Measurements from ENCODE around the gene ZNF440.
"Not testable (repeated sequence)": the region's sequence is repeated elsewhere in the genome, so short reads cannot be mapped to it uniquely, and the experiment has no call there.

The ZNF440 gene

DNA sequence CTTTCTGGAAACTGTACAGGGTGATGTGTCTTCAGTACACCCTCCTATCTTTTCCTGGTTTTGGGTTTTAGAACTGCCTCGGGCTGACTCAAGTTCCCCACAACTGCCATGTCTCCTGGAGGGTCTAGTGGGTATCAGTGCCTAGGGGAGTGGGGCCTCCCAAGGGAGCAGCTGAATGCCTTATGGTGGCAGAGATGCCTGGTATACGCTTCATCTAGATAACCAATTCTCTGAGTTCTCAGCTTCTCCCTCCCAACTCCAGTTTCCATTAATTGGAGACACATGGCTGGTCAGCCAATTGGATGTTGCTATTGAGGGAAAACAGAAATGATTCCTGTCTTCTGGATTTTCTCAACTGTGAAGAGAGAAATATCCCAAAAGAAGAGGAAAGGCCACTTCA is 47.2 kb downstream of the ZNF440 start:
- no peak overlapping the region for H3K56ac ChIP-seq (ENCODE audit: low read length)
- H2BK120ac ChIP-seq (ENCODE audit: low read depth, low read length): no peak overlapping the region
- H3K27me3 ChIP-seq (ENCODE audit: insufficient read depth, low read length, poor library complexity): no peaks in the 10 kb centered on the region
- DNase-seq: no peak
- H3K79me1 ChIP-seq (ENCODE audit: low read length): no peaks in the 10 kb centered on the region
- H2BK15ac ChIP-seq (replicated peaks; ENCODE audit: low read depth): no peak overlapping the region
- no peaks in the 10 kb centered on the region for H3K36me3 ChIP-seq (ENCODE audit: control insufficient read depth, insufficient read depth, low read length)
- no peak overlapping the region for H3K23ac ChIP-seq (ENCODE audit: low read length)
- H4K5ac ChIP-seq (ENCODE audit: low read length): no peak overlapping the region
- no peaks in the 10 kb centered on the region for H3K79me2 ChIP-seq (ENCODE audit: control insufficient read depth, insufficient read depth, low read length)
- no peak overlapping the region for H3K18ac ChIP-seq (ENCODE audit: low read length)
- H4K8ac ChIP-seq (ENCODE audit: low read depth, low read length): no peak overlapping the region
- no peak overlapping the region for H3K27ac ChIP-seq (ENCODE audit: low read depth, low read length)
- no peak overlapping the region for H3K4ac ChIP-seq (ENCODE audit: low read depth, low read length)
- H3K9ac ChIP-seq (ENCODE audit: low read length): no peak overlapping the region
- no peak overlapping the region for H2AK5ac ChIP-seq (ENCODE audit: low read length)
- H2BK5ac ChIP-seq (ENCODE audit: low read length): no peak overlapping the region
- H3K4me1 ChIP-seq (ENCODE audit: control insufficient read depth, low read depth, low read length): no peaks in the 10 kb centered on the region
- no CpG with 5 or more reads among the region's 2 CpGs for WGBS (ENCODE audit: extremely low coverage, insufficient coverage, low lambda C conversion rate)
- no peak overlapping the region for H3K4me3 ChIP-seq (ENCODE audit: low read length)
- no peak overlapping the region for H3K4me2 ChIP-seq (ENCODE audit: low read length)

DNA sequence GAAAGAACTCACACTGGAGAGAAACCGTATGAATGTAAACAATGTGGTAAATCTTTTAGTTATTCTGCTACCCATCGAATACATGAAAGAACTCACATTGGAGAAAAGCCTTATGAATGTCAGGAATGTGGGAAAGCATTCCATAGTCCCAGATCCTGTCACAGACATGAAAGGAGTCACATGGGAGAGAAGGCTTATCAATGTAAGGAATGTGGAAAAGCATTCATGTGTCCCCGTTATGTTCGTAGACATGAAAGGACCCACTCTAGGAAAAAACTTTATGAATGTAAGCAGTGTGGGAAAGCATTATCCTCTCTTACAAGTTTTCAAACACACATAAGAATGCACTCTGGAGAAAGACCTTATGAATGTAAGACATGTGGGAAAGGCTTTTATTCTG is 53.7 kb downstream of the ZNF440 start:
- H3K4ac ChIP-seq (ENCODE audit: low read depth, low read length); H3K23ac ChIP-seq (ENCODE audit: low read length); H4K8ac ChIP-seq (ENCODE audit: low read depth, low read length); H2BK120ac ChIP-seq (ENCODE audit: low read depth, low read length); H3K36me3 ChIP-seq (ENCODE audit: control insufficient read depth, insufficient read depth, low read length); H4K5ac ChIP-seq (ENCODE audit: low read length); H3K18ac ChIP-seq (ENCODE audit: low read length); H3K27ac ChIP-seq (ENCODE audit: low read depth, low read length); H2BK5ac ChIP-seq (ENCODE audit: low read length); H3K56ac ChIP-seq (ENCODE audit: low read length); H3K79me2 ChIP-seq (ENCODE audit: control insufficient read depth, insufficient read depth, low read length); H3K27me3 ChIP-seq (ENCODE audit: insufficient read depth, low read length, poor library complexity); H2BK15ac ChIP-seq (replicated peaks; ENCODE audit: low read depth); H3K4me3 ChIP-seq (ENCODE audit: low read length); H3K79me1 ChIP-seq (ENCODE audit: low read length); H3K4me2 ChIP-seq (ENCODE audit: low read length); H3K4me1 ChIP-seq (ENCODE audit: control insufficient read depth, low read depth, low read length); H3K9ac ChIP-seq (ENCODE audit: low read length); H2AK5ac ChIP-seq (ENCODE audit: low read length): not testable (repeated sequence)
- no CpG with 5 or more reads among the region's 4 CpGs for WGBS (ENCODE audit: extremely low coverage, insufficient coverage, low lambda C conversion rate)
- DNase-seq: peak; percentile 19

DNA sequence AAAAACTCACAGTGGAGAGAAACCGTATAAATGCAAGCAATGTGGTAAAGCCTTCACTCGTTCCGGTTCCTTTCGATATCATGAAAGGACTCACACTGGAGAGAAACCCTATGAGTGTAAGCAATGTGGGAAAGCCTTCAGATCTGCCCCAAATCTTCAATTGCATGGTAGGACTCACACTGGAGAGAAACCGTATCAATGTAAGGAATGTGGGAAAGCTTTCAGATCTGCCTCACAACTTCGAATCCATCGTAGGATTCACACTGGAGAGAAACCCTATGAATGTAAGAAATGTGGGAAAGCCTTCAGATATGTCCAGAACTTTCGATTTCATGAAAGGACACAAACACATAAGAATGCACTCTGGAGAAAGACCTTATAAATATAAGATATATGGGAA is 54.1 kb downstream of the ZNF440 start:
- no CpG with 5 or more reads among the region's 8 CpGs for WGBS (ENCODE audit: extremely low coverage, insufficient coverage, low lambda C conversion rate)
- H3K56ac ChIP-seq (ENCODE audit: low read length): no peak overlapping the region
- no peak overlapping the region for H4K8ac ChIP-seq (ENCODE audit: low read depth, low read length)
- H4K5ac ChIP-seq (ENCODE audit: low read length): no peak overlapping the region
- H3K4me2 ChIP-seq (ENCODE audit: low read length): no peak overlapping the region
- no peak overlapping the region for H3K18ac ChIP-seq (ENCODE audit: low read length)
- H3K4me3 ChIP-seq (ENCODE audit: low read length): no peak overlapping the region
- H2BK5ac ChIP-seq (ENCODE audit: low read length): no peak overlapping the region
- H3K23ac ChIP-seq (ENCODE audit: low read length): no peak overlapping the region
- no peaks in the 10 kb centered on the region for H3K79me2 ChIP-seq (ENCODE audit: control insufficient read depth, insufficient read depth, low read length)
- H3K79me1 ChIP-seq (ENCODE audit: low read length): no peaks in the 10 kb centered on the region
- H3K27me3 ChIP-seq (ENCODE audit: insufficient read depth, low read length, poor library complexity): no peaks in the 10 kb centered on the region
- H3K4ac ChIP-seq (ENCODE audit: low read depth, low read length): no peak overlapping the region
- no peak overlapping the region for H3K9ac ChIP-seq (ENCODE audit: low read length)
- no peak overlapping the region for H3K27ac ChIP-seq (ENCODE audit: low read depth, low read length)
- DNase-seq: no peak
- no peak overlapping the region for H2BK120ac ChIP-seq (ENCODE audit: low read depth, low read length)
- no peak overlapping the region for H2AK5ac ChIP-seq (ENCODE audit: low read length)
- H2BK15ac ChIP-seq (replicated peaks; ENCODE audit: low read depth): no peak overlapping the region
- H3K36me3 ChIP-seq (ENCODE audit: control insufficient read depth, insufficient read depth, low read length): no peaks in the 10 kb centered on the region
- H3K4me1 ChIP-seq (ENCODE audit: control insufficient read depth, low read depth, low read length): no peaks in the 10 kb centered on the region

DNA sequence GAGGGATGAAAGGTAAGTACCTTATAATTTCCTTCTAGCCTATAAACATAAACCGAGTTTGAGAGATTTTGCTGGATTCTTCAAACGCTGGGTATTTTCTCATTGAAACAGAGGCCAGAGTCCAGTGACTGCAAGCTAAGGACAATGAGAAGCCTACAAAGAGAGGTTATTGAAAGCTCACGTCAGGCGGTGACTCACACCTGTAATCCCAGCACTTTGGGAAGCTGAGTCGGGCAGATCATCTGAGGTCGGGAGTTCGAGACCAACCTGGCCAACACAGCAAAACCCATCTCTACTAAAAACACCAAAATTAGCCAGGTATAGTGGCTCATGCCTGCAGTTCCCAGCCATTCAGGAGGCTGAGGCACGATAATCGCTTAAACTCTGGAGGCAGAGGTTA is 58.6 kb downstream of the ZNF440 start:
- Histone ChIP-seq H3K27ac (ENCODE audit: low read depth, low read length) (no peak overlapping the region), H4K5ac (ENCODE audit: low read length) (no peak overlapping the region), H3K9ac (ENCODE audit: low read length) (no peak overlapping the region), H3K4me1 (ENCODE audit: control insufficient read depth, low read depth, low read length) (no peaks in the 10 kb centered on the region), H2BK120ac (ENCODE audit: low read depth, low read length) (no peak overlapping the region), H2AK5ac (ENCODE audit: low read length) (no peak overlapping the region), H2BK15ac (replicated peaks; ENCODE audit: low read depth) (no peak overlapping the region), H3K27me3 (ENCODE audit: insufficient read depth, low read length, poor library complexity) (no peaks in the 10 kb centered on the region), H4K8ac (ENCODE audit: low read depth, low read length) (no peak overlapping the region), H3K4me3 (ENCODE audit: low read length) (no peak overlapping the region), H3K79me1 (ENCODE audit: low read length) (no peaks in the 10 kb centered on the region), H3K4ac (ENCODE audit: low read depth, low read length) (no peak overlapping the region), H3K79me2 (ENCODE audit: control insufficient read depth, insufficient read depth, low read length) (no peaks in the 10 kb centered on the region), H3K4me2 (ENCODE audit: low read length) (no peak overlapping the region), H3K18ac (ENCODE audit: low read length) (no peak overlapping the region), H3K56ac (ENCODE audit: low read length) (no peak overlapping the region), H3K36me3 (ENCODE audit: control insufficient read depth, insufficient read depth, low read length) (no peaks in the 10 kb centered on the region), H3K23ac (ENCODE audit: low read length) (no peak overlapping the region), H2BK5ac (ENCODE audit: low read length) (no peak overlapping the region)
- DNase-seq: no peak
- WGBS (ENCODE audit: extremely low coverage, insufficient coverage, low lambda C conversion rate): no CpG with 5 or more reads among the region's 9 CpGs

DNA sequence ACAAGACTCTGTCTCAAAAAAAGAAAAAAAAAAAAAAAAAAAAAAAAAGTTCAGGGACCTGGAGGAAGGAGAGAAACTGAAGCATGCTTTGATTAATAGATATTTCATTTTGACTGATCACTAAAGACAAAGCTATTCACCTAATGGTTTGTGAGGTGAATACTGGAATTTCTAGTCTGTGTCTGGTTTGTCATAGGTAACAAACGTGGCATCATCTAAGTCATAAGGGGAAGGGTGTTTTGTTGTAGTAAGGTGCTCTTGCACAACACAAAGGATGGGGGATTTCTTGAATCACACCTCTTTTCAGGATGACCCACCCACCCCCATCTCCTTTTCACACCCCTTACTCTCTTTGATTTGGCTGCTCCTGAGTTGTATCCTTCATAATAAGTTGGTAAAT is 59.7 kb downstream of the ZNF440 start:
- Histone ChIP-seq H3K36me3 (ENCODE audit: control insufficient read depth, insufficient read depth, low read length) (no peaks in the 10 kb centered on the region), H3K4me2 (ENCODE audit: low read length) (no peak overlapping the region), H3K23ac (ENCODE audit: low read length) (no peak overlapping the region), H2AK5ac (ENCODE audit: low read length) (no peak overlapping the region), H3K4me3 (ENCODE audit: low read length) (no peak overlapping the region), H2BK5ac (ENCODE audit: low read length) (no peak overlapping the region), H3K79me1 (ENCODE audit: low read length) (no peaks in the 10 kb centered on the region), H3K27ac (ENCODE audit: low read depth, low read length) (no peak overlapping the region), H4K8ac (ENCODE audit: low read depth, low read length) (no peak overlapping the region), H3K9ac (ENCODE audit: low read length) (no peak overlapping the region), H2BK15ac (replicated peaks; ENCODE audit: low read depth) (no peak overlapping the region), H3K27me3 (ENCODE audit: insufficient read depth, low read length, poor library complexity) (no peaks in the 10 kb centered on the region), H4K5ac (ENCODE audit: low read length) (no peak overlapping the region), H3K79me2 (ENCODE audit: control insufficient read depth, insufficient read depth, low read length) (no peaks in the 10 kb centered on the region), H3K4ac (ENCODE audit: low read depth, low read length) (no peak overlapping the region), H3K4me1 (ENCODE audit: control insufficient read depth, low read depth, low read length) (no peaks in the 10 kb centered on the region), H3K56ac (ENCODE audit: low read length) (no peak overlapping the region), H2BK120ac (ENCODE audit: low read depth, low read length) (no peak overlapping the region), H3K18ac (ENCODE audit: low read length) (no peak overlapping the region)
- no CpG with 5 or more reads among the region's 1 CpG for WGBS (ENCODE audit: extremely low coverage, insufficient coverage, low lambda C conversion rate)
- DNase-seq: no peak

DNA sequence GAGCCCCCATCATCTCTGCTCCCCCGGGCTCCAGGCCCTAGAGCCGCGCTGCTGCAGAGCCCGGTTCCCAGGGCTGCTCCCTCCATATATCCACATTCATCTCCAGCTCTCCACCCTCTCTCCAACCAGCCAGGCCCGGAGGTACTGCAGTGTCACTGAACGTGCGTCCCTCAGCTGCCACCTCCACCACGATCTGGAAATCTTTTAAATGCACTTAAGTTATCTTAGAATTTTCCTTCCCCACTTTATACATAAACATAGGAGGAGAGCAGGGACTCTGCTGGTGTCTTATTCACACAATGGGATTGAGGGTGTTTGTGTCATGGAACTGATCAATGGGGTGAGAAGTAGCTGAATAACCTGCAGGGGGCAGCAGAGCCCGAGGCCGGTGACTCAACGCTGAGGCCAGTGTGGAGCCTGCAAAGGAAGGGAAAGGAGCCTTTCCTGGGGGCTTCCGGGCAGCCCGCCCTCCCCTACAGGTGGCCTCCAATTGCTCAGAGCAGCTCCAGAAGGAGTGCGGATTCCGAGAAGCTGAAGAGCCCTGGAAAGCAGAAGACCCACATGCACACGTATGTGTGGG is 65.7 kb downstream of the ZNF440 start:
- H3K4me2 ChIP-seq (ENCODE audit: low read length); H3K23ac ChIP-seq (ENCODE audit: low read length); H2AK5ac ChIP-seq (ENCODE audit: low read length); H3K56ac ChIP-seq (ENCODE audit: low read length); H3K18ac ChIP-seq (ENCODE audit: low read length); H3K4me3 ChIP-seq (ENCODE audit: low read length); H2BK120ac ChIP-seq (ENCODE audit: low read depth, low read length); H3K79me2 ChIP-seq (ENCODE audit: control insufficient read depth, insufficient read depth, low read length); H3K9ac ChIP-seq (ENCODE audit: low read length); H2BK15ac ChIP-seq (replicated peaks; ENCODE audit: low read depth); H4K5ac ChIP-seq (ENCODE audit: low read length); H2BK5ac ChIP-seq (ENCODE audit: low read length); H3K27me3 ChIP-seq (ENCODE audit: insufficient read depth, low read length, poor library complexity); H4K8ac ChIP-seq (ENCODE audit: low read depth, low read length); H3K4ac ChIP-seq (ENCODE audit: low read depth, low read length); H3K79me1 ChIP-seq (ENCODE audit: low read length); H3K4me1 ChIP-seq (ENCODE audit: control insufficient read depth, low read depth, low read length); H3K36me3 ChIP-seq (ENCODE audit: control insufficient read depth, insufficient read depth, low read length); H3K27ac ChIP-seq (ENCODE audit: low read depth, low read length): not testable (repeated sequence)
- peak; percentile 47 for DNase-seq
- no CpG with 5 or more reads among the region's 16 CpGs for WGBS (ENCODE audit: extremely low coverage, insufficient coverage, low lambda C conversion rate)
